HT1080 (cell line): ENCODE results near the gene ACTA1. TPM values are rescaled to one million over a fixed set of nuclear protein-coding genes. Genes with fewer than 3 reads are reported as not detected.
A peak's percentile ranks its signal among the peaks of the same experiment; 100 is the strongest.
"Not testable (repeated sequence)": the region's sequence is repeated elsewhere in the genome, so short reads cannot be mapped to it uniquely, and the experiment has no call there.

Experiments
- DNase-seq: peaks from one replicate; pipeline ENCODE4 v3.0.0-alpha.2; 2015; ENCODE audit warnings: low read depth
- polyA plus RNA-seq, 2 experiments: library from polyadenylated mRNA; depleted of rRNA; stranded (reverse); fragments of >200 nt; gene quantifications; 2 replicates each; pipeline ENCODE4 v1.2.3, GENCODE V29; 2015
- total RNA-seq: library from RNA; depleted of rRNA; stranded (reverse); fragments of >200 nt; shearing (Covaris generic); gene quantifications from 2 replicates; pipeline ENCODE4 v1.2.3, GENCODE V29; 2014; rRNA removed

Gene ACTA1
- not detected in 2 replicates for total RNA-seq
- polyA plus RNA-seq (2015; cell fraction: cytosol; rRNA removed): 0.26 TPM in 1 of 2 replicates, not detected in the other
- polyA plus RNA-seq (2015; cell fraction: nucleus; rRNA removed): 0.08 TPM in 1 of 2 replicates, not detected in the other

GRCh38 chr1:229434005-229434640, at the start of gene ACTA1:
Gene ACTA1 (minus strand): TSS chr1:229434094. CDS start chr1:229433115, 979 bp downstream.
- DNase-seq: no peak

DNA sequence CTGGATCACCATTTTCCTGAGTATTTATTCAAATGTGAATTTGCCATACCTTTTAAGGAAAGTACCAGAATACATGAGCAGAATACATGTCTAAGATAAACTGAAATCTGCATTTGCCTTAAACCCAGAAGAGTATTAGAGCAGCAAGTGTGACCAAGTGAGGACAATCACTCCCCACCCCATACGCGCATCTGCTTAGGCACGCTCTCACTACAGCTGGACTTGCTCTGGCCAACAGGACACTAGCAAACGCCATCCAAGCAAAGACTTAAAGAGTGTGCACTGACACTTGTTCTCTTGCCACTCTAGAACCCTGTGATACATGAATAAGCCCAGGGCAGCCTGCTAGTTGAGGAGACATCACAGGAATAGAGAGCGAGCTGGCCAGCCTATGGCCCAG, 48.6 kb upstream of the ACTA1 start:
- no peak for DNase-seq

GRCh38 chr1:229480495-229480894, 46.6 kb upstream of the ACTA1 start:
- DNase-seq: no peak

GRCh38 chr1:229479660-229480399, 45.9 kb upstream of the ACTA1 start:
- DNase-seq: no peak

- DNase-seq: no peak
These were observed 45.0 kb upstream of the ACTA1 start for GRCh38 chr1:229478852-229479251.

GRCh38 chr1:229475859-229476258, 42.0 kb upstream of the ACTA1 start:
- not testable (repeated sequence) for DNase-seq

- DNase-seq: no peak
These were observed 40.6 kb upstream of the ACTA1 start for GRCh38 chr1:229474509-229474908.

GRCh38 chr1:229471175-229471574, 37.3 kb upstream of the ACTA1 start:
- no peak for DNase-seq

DNA sequence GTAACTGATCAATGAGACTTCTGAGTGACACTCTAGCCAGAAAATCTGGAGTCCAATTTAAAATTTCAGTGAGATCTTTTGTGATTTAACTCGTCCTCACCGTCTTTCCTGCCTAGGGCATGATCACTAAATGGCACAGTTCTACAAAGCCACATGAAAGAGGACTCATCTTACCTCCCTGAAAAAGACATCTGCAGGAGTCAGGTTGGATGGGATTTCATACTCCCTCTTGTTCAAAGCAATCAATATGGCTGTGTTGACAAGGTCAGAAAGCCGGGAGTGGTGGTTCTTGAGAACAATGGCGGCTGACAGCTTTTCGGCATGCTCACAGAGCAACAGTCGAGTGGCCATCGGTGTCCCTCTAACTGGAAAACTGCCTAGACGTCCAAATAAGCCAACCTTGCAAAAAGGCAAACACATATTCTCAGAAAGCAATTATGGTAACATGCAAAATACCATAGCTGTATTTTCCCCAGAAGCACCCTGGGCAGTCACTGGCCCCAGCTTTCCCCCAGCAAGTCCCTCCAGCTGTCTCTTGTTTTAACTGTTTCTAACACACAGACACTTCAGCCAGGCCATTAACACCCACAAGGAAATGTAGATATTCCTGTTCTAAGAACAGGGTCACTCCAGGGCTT, 36.6 kb upstream of the ACTA1 start:
- DNase-seq: no peak

- DNase-seq: no peak
These were observed 33.0 kb upstream of the ACTA1 start for GRCh38 chr1:229466887-229467286.

DNA sequence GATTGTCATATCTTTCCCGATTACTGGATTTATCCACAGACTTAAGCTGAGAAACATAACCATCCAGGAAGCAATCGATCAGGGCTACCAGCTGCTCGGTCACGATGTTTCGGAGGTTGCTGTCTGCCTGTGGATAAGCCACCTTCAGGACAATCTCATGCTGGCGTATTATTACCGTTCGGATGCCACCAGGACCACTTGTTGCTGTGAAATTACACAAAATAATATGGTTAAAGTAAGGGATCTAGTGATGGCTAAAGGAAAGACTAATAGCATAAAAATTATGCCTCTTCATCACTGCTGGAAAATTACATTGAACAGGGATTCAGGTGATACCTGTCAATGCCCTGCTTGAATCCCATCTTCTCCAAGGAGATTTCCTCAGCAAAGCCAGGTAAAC, 30.8 kb upstream of the ACTA1 start:
- DNase-seq: no peak

DNA sequence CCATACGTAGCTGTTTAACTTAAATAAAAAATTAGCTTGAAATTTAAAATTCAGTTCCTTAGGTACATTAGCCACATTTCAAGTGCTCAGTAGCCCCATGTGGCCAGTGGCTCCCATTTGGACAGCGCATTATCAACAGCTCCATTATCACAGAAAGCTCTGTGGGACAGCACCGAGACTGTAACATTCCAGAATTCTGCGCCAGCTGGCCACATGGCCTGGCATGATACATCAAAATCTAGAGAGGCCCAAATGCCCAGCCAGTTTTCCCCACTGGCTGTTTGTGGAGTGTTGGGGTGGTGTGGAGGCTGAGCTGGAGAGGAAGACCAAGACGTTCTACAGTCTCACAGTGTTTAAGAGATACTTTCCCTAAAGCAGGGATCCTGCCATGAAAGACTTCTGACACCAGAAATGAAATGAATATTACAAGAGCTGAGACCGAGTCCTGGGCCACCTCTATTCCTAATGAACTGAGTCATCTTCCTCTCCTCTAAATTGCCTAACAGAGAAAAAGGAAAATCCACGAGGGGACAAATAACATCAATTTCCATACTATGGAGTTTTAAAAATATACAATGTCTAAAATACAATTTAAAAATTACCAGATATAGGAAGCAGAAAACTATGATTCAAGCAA, 27.3 kb upstream of the ACTA1 start:
- no peak for DNase-seq

DNA sequence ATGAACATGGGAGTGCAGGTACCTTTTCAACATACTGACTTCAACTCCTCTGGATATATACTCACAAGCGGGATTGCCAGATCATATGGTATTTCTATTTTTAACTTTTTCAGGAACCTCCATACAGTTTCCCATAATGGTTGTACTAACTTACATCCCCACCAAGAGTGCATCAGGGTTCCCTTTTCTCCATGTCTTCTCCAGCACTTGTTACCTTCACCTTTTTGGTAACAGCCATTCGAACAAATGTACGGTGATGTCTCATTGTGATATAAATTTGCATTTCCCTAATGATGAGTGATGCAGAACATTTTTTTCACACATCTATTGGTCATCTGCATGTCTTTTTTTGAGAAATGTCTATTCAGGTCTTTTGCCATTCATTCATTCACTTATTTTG, 25.9 kb upstream of the ACTA1 start:
- no peak for DNase-seq

GRCh38 chr1:229457436-229457835, 23.5 kb upstream of the ACTA1 start:
- DNase-seq: no peak

DNA sequence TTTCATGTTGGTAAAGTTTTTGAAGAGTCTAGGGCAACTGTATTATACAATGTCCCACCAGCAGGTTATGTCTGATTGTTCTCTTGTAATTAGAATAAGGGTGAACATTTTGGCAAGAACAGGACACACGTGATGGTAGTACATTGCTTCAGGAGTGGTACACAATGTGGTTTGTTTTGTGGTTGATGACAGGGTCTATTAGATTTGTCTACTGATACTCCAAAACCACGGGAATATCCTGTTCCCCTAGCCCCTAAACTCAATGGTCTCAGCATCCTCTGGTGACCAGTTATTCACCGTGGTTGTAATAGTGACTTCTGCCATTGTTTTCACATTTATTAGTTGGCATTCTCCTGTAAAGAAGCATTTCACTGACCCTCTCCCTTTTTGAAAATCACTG, 22.1 kb upstream of the ACTA1 start:
- DNase-seq: peak; percentile 36

DNA sequence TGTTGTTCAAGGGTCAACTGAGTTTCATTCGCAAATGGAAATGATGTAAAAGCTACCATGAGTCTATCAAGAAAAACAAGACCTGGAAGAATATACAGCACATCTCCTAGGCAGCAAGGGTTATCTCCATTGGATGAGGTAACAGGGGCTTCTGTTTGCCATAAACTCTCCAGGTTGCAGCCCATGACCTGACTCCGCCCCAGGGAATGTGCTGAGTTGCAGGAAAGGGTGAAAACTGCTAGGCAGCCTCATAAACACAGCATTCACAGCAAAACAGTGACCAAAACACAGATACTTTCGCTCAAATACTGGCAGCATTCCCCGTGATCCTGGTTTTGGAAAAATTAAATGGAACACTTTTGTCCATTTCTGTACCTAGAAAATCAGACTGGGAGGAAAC, 20.2 kb upstream of the ACTA1 start:
- DNase-seq: no peak

- no peak for DNase-seq
These were observed 19.3 kb upstream of the ACTA1 start for GRCh38 chr1:229452956-229453801.

DNA sequence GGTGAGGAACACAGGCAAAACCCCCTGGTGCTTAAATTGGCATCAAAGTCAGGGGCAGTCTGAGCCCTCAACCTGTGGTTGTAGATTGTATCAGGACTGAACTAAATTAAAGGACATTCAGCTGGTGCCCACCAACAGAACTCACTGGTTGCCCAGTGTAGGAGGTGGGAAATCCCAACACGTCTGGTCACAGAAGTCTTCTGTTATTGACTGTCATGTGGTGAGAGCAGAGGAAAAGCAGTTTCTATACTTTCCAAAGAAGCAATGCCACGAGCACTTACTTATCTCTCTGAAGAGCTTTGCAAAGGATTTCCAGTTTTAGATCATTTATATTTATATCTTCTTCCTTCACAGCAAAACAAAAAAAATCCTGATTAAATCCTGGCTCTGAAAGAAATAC, 15.0 kb upstream of the ACTA1 start:
- no peak for DNase-seq

GRCh38 chr1:229448354-229448753, 14.5 kb upstream of the ACTA1 start:
- no peak for DNase-seq

- peak; percentile 12 for DNase-seq
These were observed 13.9 kb upstream of the ACTA1 start for GRCh38 chr1:229447809-229448252.

GRCh38 chr1:229445828-229446227, 11.9 kb upstream of the ACTA1 start:
- DNase-seq: no peak
